Measurements from ENCODE around the gene COA8. TPM values are rescaled to one million over a fixed set of nuclear protein-coding genes. Genes with fewer than 3 reads are reported as not detected.

COA8 gene, protein sequence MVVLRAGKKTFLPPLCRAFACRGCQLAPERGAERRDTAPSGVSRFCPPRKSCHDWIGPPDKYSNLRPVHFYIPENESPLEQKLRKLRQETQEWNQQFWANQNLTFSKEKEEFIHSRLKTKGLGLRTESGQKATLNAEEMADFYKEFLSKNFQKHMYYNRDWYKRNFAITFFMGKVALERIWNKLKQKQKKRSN
- polyA plus RNA-seq (ENCODE audit: insufficient read length in 3 of 3) = 10 to 100 TPM; 39.5 to 40.1 (median 39.5) TPM

DNA sequence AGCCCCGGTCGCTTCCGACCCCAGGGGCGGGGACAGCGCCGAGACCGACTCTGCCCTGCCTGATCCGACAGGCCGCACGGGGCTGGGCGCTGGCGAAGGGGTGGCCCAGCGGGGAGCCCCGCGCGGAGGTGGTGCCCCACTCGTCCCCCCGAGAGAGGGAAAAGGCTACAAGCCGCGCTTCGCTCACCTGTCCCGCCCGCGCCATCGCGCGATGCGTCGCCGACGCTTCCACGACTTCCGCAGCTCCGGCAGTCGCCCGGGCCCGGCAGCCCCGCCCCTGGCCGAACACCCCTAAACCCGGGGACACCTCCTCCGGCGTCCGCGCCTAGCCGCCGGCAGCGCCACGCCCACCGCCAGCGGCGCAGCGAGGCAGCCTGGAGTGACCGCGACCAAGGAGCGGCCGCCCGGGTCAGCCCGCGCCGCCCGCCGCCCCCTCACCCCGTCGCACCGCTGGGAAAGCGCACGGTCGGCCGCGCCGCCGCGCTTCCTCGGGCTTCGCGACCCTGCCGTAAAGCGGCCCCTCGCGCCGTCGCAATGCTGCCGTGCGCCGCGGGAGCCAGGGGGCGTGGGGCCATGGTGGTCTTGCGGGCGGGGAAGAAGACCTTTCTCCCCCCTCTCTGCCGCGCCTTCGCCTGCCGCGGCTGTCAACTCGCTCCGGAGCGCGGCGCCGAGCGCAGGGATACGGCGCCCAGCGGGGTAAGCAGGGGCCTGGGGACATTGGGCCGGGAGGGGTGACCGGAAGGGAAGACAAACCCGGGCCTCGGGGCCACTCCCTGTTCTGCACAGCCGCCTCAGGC lies at the start of gene COA8, which contains the start of gene BAG5:
Gene COA8 (plus strand): TSS at position 532 of the 797 bp plus-strand sequence. CDS start 42 bp downstream, at position 574.
Gene BAG5 (minus strand): TSS at position 229 of the 797 bp plus-strand sequence. CDS start 1,493 bp downstream, outside the sequence.
- DNase-seq (ENCODE audit: low read depth in 3 of 3, low spot score in 2 of 3) = peak in 1 of 3 donors; percentile 62

DNA sequence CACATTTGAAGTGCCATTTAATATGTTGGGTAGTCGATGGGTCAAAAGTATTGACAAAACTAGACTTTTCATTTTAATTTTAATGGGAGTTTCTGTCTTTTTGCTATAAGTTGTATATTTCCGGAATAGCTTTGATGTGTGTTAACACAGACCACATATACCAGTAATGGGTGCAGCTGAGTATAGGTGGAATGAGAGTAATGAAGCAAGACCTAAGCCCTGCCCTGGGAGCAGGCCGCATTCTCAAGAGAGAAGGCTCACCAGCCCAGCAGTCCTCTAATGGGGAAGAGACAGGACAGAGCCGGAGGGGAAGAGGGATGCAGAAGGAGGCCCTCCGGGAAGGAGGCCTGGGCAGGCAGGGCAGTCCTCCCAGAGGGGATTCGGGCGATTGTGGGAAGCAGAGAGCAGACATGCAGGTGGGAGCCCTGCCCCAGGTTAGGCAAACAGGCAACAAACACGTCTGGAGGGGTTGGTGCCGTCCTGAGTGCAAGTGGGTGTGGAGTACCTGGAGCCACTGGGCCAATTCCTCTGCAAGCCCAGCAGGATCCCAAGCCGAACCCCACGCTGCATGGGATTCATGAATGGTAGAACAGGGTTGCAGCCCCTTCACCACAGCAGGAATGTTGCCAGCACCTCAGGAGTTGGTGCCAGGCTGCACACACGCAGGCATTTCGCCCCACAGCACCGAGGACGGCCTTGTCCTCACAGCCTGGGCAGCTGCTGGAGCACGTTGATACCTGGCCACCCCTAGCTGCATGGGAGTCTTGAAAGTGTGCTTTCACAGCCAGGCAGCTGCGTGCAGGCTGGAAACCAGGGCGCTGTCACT lies 48.0 kb upstream of the COA8 start:
- DNase-seq (ENCODE audit: low read depth in 3 of 3, low spot score in 2 of 3) = no peak

DNA sequence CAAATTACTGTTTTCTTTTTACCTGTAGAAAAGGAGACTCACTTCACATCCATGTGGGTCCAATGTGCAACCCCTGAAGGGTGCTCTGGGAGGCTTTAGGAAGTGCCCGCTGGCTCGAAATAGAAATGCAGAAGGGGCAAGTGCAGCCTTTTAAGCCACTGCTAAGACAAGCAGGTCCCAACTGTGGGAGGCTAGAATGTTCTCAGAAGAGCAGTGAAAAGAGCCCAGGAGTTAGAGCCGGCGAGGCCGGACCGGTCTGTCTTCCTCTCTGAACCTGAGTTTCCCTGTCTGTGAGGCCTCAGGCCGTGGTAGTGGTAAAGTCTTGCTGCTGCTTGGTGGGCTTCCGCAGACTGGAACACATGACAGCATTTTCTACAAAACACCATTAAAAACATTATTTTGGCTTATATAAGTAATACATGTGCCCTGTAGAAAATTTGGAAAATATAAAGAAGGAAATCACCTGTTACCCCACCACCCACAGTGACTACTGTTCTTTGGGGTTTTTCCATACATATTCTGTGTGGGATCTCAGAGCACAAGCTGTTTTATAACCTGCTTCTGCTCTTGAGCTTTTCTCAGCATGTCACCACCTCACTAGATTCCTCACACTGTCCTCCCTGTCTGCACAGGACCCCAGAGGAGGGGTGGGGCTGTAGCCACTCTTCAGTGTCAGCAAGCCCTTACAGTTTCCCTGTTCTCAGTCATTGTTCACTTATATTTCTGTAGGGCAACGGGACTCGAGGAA lies 46.2 kb upstream of the COA8 start:
- DNase-seq (ENCODE audit: low read depth in 3 of 3, low spot score in 2 of 3) = no peak

DNA sequence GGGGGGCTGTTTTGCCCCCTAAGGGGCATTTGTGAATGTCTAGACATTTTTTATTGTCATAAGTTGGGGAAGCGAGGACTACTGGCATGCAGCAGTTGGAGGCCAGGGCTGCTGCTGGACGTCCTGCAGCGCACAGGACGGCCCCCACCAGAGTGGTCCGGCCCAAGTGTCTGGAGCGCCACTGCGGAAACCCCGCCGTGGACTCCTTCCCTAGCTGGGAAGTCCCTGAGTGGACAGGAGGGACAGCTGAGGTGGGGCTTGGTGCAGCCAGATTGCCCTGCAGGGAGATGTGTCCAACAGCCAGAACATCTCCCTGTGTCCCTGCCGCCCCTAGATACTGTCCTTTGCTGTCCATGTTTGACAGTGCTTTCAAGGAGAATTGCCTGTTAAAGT lies 45.6 kb upstream of the COA8 start:
- no peak for DNase-seq (ENCODE audit: low read depth in 3 of 3, low spot score in 2 of 3)

DNA sequence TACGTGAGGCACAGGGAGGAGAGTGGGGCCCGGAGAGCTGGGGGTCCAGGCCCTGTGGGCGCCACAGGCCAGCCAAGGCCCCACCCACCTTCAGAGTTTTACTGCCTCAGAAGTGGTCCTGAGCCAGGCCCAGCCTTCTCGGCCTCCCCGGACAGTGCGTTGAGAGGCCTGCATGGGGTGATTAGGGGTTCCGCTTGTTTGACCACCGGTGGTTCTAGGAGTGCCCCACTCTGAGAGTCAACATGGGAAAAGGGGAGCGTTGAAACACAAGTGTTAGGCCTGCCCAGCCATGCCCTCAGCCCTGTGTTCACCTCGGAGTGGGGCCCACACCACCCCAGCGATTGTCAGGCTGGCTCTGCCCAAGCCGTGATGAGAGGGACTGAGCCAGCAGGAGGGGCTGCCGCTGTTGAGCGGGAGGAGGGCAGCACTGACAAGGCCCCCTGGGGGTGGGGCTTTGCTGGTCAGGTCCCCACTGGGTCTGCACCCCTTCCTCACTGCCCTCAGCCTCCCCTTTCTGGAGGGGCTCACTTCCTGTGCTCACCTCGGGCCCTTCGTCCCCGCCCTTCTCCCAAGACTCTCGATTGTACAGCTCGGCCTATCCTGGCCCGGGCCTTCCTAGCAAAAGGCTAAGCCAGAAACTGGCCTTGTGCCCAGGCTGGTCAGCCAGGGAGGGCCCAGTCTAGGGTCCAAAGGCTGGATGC lies 44.9 kb upstream of the COA8 start:
- no peak for DNase-seq (ENCODE audit: low read depth in 3 of 3, low spot score in 2 of 3)

DNA sequence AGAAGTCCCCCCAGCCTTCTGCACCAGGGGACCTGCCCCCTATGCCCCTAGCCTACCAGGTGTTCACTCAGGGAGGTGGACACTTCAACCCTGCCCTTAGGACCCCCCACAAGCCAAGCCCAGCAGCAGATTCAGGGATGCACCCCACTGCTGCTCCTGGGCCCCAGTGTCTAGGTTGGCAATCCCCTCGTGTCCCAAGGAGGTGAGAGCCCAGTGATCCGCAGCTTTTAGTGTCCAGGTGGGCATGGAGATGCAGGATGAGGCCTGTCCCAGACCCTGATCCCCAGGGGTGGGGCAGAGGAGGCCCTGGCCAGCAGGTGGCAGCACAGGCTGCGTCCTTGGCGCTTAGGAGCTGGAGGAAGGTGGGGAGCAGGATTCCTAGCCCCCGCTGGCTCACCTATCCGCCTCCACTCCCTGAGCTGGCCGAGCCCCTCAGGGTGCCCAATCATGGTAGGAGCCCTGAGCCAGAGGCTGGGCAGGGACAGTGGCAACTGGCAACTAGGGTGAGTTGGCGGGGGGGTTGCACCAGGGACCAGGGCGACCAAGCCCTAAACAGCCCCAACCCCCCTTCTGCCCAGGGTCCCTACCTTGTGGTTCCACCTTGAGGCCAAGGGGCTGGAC lies 44.2 kb upstream of the COA8 start:
- no peak for DNase-seq (ENCODE audit: low read depth in 3 of 3, low spot score in 2 of 3)

DNA sequence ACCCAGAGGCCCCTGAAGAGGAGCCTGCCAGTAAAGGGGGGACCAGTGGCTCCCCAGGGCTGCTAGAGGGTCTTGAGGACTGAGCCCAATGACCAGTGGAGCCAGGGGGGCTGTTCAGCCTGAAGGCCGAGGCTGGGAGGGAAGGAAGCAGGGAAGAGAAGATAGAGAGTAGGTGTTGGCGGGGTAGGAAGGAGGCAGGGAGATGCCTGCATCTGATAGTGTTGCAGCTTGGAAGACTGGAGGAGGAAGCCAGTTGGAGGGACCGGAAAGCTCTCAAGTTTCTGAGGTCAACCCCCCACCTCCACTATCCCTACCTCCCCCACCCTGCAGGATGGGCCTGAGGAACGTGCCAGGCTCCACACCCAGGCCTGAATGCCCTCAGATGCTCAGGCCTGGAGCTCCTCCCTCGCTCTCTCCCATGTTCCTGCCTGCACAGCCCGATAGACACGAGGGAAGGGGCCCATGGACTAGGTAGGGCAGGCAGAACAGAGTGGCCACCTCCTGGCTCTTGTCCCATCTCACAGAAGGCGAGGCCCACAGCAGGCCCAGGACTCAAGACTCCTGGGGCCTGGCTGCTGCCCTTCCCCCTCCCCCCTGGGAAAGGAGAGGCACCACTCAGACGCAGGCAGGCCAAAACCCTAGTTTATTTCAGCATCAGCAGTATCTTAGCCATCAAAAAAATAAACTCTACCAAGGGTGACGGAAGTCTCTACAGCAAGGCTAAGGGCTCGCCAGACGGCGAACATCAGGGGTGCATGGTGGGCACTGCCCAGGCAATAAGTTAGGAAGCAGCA lies 43.5 kb upstream of the COA8 start:
- no peak for DNase-seq (ENCODE audit: low read depth in 3 of 3, low spot score in 2 of 3)

DNA sequence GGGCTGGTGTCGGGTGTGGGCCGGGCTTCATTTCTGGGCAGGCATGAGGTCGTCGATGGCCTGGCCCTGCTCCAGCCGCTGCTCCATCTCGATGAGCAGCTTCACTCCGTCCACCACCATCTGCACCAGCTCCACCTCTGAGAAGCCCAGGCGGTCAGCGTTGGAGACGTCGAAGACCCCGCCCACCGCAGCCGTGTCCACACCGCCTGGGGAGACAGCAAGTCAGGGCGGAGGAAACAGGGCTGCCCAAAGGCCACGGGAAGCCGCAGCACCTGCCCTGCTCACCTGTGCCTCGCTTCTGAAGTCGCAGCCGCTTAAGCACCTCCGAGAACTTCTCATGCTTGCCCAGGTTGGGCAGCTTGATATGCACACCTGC lies 42.9 kb upstream of the COA8 start:
- DNase-seq (ENCODE audit: low read depth in 3 of 3, low spot score in 2 of 3) = no peak

DNA sequence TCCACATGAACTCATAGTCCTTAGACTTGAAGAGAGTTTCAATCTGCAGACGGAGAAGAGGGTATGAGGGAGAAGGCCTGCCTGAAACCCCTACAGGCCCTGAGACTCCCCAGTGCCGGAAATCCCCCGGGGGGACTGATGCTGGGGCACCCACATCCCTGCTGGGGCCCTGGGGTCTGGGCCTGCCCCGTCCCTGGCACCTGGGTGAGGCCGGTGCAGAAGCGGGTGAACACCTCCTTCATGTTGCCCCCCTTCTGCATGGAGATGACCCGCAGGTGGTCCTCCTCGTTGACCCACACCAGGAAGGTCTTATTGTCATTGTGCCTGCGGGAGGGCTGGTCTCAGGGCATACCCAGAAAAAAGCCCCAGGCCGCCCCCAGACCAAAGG lies 42.5 kb upstream of the COA8 start:
- DNase-seq (ENCODE audit: low read depth in 3 of 3, low spot score in 2 of 3) = no peak

DNA sequence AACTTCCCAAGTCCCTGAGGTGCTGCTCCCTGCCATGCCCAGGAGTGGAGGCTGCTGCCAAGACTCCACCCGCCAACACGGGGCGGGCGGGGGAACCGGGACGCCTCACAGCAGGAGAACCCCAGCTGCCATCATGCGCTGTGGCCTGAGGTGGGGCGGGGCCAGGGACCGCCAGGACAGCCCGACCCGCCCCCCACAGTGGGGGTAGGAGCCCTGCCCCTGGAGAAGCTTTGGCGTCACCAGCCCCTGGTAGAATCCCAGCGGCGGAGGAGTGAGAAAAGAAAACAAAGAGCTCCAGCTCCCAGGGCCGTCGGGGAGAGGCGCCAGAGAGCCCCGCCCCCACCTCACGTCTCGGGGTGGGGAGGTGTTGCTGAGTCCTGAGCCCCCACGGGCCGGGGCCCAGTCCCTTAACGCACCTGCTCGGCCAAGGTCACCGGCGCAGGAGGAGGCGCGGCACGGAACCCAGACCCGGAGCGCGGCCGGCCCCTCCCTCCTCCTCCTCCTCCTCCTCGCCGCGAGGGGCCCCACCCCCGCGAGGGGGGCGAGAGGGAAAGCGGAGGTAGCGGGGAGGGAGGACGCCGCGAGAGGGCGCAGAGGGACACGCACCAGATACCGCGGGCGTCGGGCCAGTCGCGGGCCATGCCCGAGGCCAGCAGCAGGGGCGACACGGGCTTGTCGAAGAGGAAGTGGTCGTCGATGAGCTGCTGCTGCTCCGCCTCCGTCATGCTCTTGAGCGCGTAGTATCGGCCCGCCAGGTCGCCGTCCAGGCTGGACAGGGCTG lies 41.9 kb upstream of the COA8 start:
- peak in 1 of 3 donors; percentile 61 for DNase-seq (ENCODE audit: low read depth in 3 of 3, low spot score in 2 of 3)

DNA sequence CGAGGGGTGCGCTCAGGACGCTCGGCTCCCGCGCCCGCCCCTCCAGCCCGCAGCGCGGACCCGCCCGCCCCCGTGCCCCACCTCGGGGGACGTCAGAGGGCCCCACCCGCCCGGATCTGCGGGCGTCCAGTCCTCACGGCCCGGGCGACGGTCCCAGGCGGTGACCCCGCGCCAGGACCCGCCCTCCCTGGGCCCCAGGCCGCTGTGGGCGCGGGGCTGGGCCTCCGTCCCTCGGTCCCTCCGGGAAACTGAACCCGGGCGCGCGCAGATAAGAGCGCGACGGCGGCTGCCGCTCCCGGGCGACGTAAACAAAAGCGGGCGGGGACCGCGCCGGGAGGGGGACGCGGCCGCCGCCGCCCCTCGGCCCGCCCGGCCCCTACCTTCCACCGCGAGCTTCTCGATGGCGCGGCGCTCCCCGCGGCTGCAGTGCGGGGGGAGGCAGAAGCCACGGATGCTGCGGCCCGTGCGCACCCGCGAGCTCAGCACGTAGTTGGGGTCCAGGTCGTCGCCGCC lies 41.3 kb upstream of the COA8 start:
- DNase-seq (ENCODE audit: low read depth in 3 of 3, low spot score in 2 of 3) = no peak

DNA sequence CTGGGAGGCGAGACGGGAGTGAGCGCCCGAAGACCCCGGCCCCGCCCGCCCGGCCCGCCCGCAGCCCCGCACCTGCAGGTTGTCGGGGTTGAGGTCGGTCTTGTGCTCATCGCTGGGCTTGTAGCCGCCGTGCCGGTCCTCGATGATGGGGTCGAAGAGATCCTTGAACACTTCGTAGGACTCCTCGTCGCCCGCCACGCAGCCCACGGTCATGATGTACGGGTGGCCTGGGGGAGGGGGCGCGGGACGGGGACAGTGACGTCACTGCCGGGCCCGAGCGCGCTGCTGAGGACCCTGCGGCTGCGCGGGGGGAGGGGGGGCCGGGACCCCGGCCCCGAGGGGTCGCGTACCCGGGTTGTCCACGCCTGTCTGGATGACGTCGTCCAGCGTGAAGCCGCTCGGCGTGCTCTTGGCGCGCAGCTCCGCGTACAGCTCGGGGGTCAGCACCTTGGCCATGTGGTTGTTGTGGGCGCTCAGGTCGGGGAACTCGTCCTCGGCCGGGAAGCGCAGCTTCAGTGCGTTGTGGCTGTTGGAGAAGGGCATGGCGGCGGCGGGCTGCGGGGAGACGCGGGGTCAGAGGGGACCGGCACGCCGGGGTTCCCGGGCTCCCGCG lies 40.7 kb upstream of the COA8 start:
- no peak for DNase-seq (ENCODE audit: low read depth in 3 of 3, low spot score in 2 of 3)

DNA sequence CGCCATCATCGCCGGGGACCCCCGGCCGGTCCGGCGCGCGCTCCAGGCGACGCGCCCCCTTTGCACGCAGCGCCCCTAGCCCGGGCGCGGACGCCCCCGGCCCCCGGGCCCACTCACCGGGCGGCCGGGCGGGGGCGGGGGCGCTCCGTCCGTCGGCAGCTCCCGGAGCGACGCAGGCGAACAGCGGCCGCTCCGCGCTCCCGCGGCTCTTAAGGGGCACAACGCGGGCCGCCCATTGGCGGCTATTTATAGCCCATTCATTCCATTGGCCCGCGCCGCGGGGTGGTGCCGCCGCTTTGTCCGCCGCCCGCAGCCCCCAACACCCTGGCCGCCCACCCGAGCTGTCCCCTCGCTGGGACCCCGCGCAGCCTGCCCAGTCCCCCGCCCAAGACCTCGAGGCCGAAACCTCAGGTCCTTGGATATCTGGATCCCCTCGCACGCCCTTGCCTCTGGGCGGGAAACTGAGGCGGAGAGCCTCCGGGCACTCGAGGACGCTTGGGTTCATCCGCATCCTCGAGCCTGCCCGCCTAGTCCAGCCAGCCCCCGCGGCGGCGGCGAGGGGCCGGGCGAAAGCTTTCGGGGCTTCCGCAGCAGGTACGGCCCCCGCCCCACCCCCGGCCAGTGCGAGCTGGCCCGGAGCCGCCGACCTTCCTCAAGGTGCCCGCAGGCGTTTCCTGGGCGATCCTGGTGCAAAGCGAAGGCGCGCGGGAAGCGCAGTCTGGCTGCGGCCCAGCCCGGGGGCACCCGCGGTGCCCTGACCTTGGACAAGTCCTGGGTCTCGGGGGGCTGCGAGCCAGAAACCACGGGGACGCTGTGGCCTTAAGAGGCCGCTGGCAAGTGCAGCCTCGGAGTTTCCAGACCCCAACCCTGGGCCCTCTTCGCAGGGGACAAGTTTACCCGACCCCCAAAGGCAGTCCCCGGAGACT lies 39.8 kb upstream of the COA8 start, which contains the start of gene CKB:
Gene CKB (minus strand): TSS at position 182 of the 926 bp plus-strand sequence. CDS start 337 bp downstream, outside the sequence.
- no peak for DNase-seq (ENCODE audit: low read depth in 3 of 3, low spot score in 2 of 3)

DNA sequence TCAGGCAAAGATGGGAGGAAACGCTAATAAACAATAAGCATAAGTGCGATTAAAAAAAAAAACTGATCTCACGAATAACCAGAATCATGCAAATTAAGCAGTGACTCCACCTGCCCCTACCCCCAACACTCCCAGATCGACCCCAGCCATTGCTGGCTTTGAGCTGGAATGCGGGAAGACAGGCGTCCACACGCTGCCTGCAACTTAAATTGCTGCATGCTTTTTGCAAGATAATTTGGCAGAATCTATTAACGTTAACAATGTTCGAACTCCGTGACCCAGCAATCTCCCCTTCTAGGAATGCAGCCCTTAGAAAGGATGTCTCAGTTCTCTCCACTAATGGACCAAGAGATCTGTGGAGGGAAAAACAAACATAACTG lies 39.2 kb upstream of the COA8 start:
- no peak for DNase-seq (ENCODE audit: low read depth in 3 of 3, low spot score in 2 of 3)

DNA sequence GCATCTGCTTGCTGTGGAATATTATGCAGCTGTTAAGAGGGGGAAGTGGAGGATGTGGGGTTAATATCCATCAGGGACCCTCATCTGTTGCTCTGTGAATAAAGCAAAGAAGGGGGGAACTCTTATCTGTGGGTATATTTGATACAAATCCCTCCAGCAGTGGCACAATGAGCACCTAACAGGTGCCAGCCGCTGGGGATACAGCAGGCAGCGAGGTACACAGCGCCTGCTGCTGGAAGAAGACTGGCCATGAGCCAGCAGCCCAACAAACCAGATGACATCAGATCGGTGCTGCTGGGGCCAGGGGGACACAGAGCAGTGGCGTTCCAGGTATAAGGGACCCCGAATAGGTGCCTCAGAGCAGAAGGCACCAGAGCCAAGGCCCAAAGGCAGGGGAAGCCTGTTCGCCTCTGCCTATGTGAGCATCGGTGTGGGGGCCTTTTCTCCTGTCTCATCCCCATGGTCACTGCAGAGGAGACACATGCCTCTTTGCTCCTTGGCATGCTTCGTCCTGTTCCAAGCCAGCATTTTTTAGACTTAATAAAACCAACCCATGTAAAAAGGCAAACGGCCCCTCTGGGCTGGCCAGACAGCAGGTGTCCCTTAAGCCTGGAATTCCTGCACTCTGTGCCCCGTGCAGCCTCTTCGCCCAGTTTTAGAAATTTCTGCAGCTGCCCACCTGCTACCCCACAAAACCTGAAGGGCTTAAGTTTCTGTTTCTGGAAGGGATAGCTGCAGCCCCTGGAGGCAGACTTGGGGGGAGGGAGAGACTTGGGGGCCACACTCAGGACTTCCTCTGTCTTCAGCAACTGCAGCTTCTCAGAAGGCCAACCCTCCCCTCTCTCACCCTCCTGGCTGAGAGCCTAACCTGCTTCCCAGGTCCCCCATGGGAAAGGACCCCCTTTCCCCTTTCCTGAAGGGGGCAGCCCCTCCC lies 38.5 kb upstream of the COA8 start:
- DNase-seq (ENCODE audit: low read depth in 3 of 3, low spot score in 2 of 3) = no peak

All from right renal cortex interstitium (tissue), 3 donors.